Mucosa of descending colon (tissue), 3 donors: ENCODE results near the gene RTRAF. TPM values are rescaled to one million over a fixed set of nuclear protein-coding genes. Genes with fewer than 3 reads are reported as not detected.

Experiments
- ATAC-seq: fragments of 200-7000 bp; cut with Tn5 transposase; one replicate; pipeline ENCODE4 v1.9.1; 2020; ENCODE audit warnings: mild to moderate bottlenecking, moderate library complexity
- DNase-seq, 3 donors: peaks; one replicate each; pipeline ENCODE4 v3.0.0-alpha.2; 2020
- H3K36me3 ChIP-seq: fragments of 200-600 bp; one replicate; pipeline ENCODE4 v1.8.0; 2021; ENCODE audit warnings: low read depth, mild to moderate bottlenecking
- H3K4me1 ChIP-seq: fragments of 200-600 bp; one replicate; pipeline ENCODE4 v1.8.0; 2021; ENCODE audit warnings: low read depth, mild to moderate bottlenecking
- H3K4me3 ChIP-seq: fragments of 200-600 bp; one replicate; pipeline ENCODE4 v1.8.0; 2021; ENCODE audit warnings: mild to moderate bottlenecking
- H3K9me3 ChIP-seq: fragments of 200-600 bp; one replicate; pipeline ENCODE4 v1.8.0; 2021; ENCODE audit warnings: mild to moderate bottlenecking
- CTCF ChIP-seq: fragments of 200-600 bp; IDR thresholded peaks from one replicate; pipeline ENCODE4 v1.8.0; 2022; ENCODE audit warnings: antibody characterized with exemption, mild to moderate bottlenecking
- intact Hi-C, 2 donors: fragments of 100-400 bp; cut with DNase I in 1 of 2; cut with micrococcal nuclease in 1 of 2; formaldehyde crosslinking; loops; one replicate each; pipeline versions ENCODE4 v1.11.0 to v1.11.1; 2022; cut with DNase I, micrococcal nuclease
- total RNA-seq, 3 donors: library from RNA; stranded (reverse); fragmentation: NEBNext Ultra II Directional in 2 of 3; extraction: Animal tissue kit (Norgen Biotek cat#: 25700) in 2 of 3; gene quantifications; one replicate each; pipeline versions ENCODE4 v1.2.1 to v1.2.4, GENCODE V29; 2021 to 2023
- donor health status: DM: no; HTN: no; CAD: no; lungs with moderate emphysema.
- donor health status: DM: no; HTN: no; CAD: no.
- donor health status: DM: no; HTN: yes; CAD: no.

The RTRAF gene
- total RNA-seq, 3 donors from 2014 or later = 108 to 140 (median 131) TPM

GRCh38 chr14:52049721-52050588 lies 60.6 kb downstream of the RTRAF start:
- H3K9me3 ChIP-seq = no peaks in the 10 kb centered on the region
- no peak overlapping the region for H3K4me3 ChIP-seq
- intact Hi-C loops = no loop called here
- no peaks in the 10 kb centered on the region for H3K36me3 ChIP-seq
- no peak for TF ChIP-seq CTCF
- ATAC-seq (peak; percentile 86), DNase-seq (peak in 2 of 3 donors; percentile 41 to 44)
- H3K4me1 ChIP-seq = peaks cover 10% of the 10 kb centered on the region

- Histone ChIP-seq H3K4me1 (peaks cover 10% of the 10 kb centered on the region), H3K9me3 (no peaks in the 10 kb centered on the region), H3K36me3 (no peaks in the 10 kb centered on the region), H3K4me3 (no peak overlapping the region)
- intact Hi-C loops = no loop called here
- no peak for TF ChIP-seq CTCF
- ATAC-seq (no peak), DNase-seq (no peak)
These were observed 61.9 kb downstream of the RTRAF start for GRCh38 chr14:52051251-52051650.

GRCh38 chr14:52051871-52052270 lies 62.5 kb downstream of the RTRAF start:
- no peaks in the 10 kb centered on the region for H3K36me3 ChIP-seq
- H3K9me3 ChIP-seq = no peaks in the 10 kb centered on the region
- intact Hi-C loops = no loop called here
- ATAC-seq = no peak
- no peak for DNase-seq
- H3K4me3 ChIP-seq = no peak overlapping the region
- no peak for TF ChIP-seq CTCF
- peaks cover 10% of the 10 kb centered on the region for H3K4me1 ChIP-seq

- no peak overlapping the region for H3K4me3 ChIP-seq
- no peaks in the 10 kb centered on the region for H3K9me3 ChIP-seq
- H3K36me3 ChIP-seq = no peaks in the 10 kb centered on the region
- H3K4me1 ChIP-seq = peaks cover 10% of the 10 kb centered on the region
- TF ChIP-seq CTCF = no peak
- ATAC-seq = no peak
- no peak for DNase-seq
- intact Hi-C loops = no loop called here
These were observed 63.1 kb downstream of the RTRAF start for GRCh38 chr14:52052288-52052943.

- Histone ChIP-seq H3K36me3 (no peaks in the 10 kb centered on the region), H3K9me3 (no peaks in the 10 kb centered on the region), H3K4me3 (no peak overlapping the region), H3K4me1 (peaks cover 10% of the 10 kb centered on the region)
- intact Hi-C loops = no loop called here
- no peak for DNase-seq
- no peak for ATAC-seq
- no peak for TF ChIP-seq CTCF
These were observed 63.7 kb downstream of the RTRAF start for GRCh38 chr14:52053044-52053443.
